ENCODE measurements around the gene ATOH7. TPM values are rescaled to one million over a fixed set of nuclear protein-coding genes. Genes with fewer than 3 reads are reported as not detected.

ATOH7 gene
- polyA plus RNA-seq, 1 of the 3 experiments (the other 2 are of a cell fraction) = 0.12 TPM

GRCh38 chr10:68184546-68184945, 47.4 kb downstream of the ATOH7 start:
- ChIA-PET POLR2A (no interaction called here), CTCF (interaction anchor here (0.5 to 1.9 kb wide), 3 partner anchors 8 to 785 kb away, joined by 3 to 5 read pairs (median 4); no protein-coding TSS in a partner anchor)
- Histone ChIP-seq H3K4me2 (no peak overlapping the region), H3K9me3 (no peaks in the 10 kb centered on the region), H4K20me1 (ENCODE audit: insufficient read depth) (no peaks in the 10 kb centered on the region), H3F3A (replicated peaks; ENCODE audit: insufficient read depth) (no peaks in the 10 kb centered on the region), H3K79me2 (ENCODE audit: insufficient read depth) (no peaks in the 10 kb centered on the region), H3K27me3 (ENCODE audit: insufficient read depth) (no peaks in the 10 kb centered on the region; the same call in 1 of the 2 replicates), H2AFZ (ENCODE audit: low read depth) (no peak overlapping the region), H3K27ac (ENCODE audit: low read depth in 2 of 2, low read length in 1 of 2) (no peak overlapping the region), H3K9me2 (no peaks in the 10 kb centered on the region), H3K36me3 (replicated peaks in 1 of 2; ENCODE audit: control insufficient read depth in 1 of 2, insufficient read depth in 2 of 2, low read length in 1 of 2) (no peaks in the 10 kb centered on the region), H3K4me1 (ENCODE audit: control insufficient read depth in 1 of 2, insufficient read depth in 2 of 2, low read depth in 1 of 2, low read length in 1 of 2) (no peaks in the 10 kb centered on the region), H3K9ac (no peak overlapping the region), H3K4me3 (ENCODE audit: low read depth in 2 of 2, low read length in 1 of 2) (no peak overlapping the region)
- no peak for TF ChIP-seq TEAD4 (IDR thresholded peaks at IDR 0.05; ENCODE audit: borderline replicate concordance, insufficient read depth)
- TF ChIP-seq MAX (IDR thresholded peaks at IDR 0.05; ENCODE audit: low read depth) = no peak
- TF ChIP-seq USF1 (IDR thresholded peaks at IDR 0.05; ENCODE audit: borderline replicate concordance, low read depth) = no peak
- TF ChIP-seq FOXJ3 (CRISPR knock-in tag; IDR thresholded peaks at IDR 0.05) = no peak
- TF ChIP-seq PBX3 (IDR thresholded peaks at IDR 0.05) = no peak
- TF ChIP-seq FOXM1 (IDR thresholded peaks at IDR 0.05; ENCODE audit: low read depth) = no peak
- TF ChIP-seq ZBTB33 (IDR thresholded peaks at IDR 0.05; ENCODE audit: borderline replicate concordance, low read depth) = no peak
- no peak for TF ChIP-seq YY1 (IDR thresholded peaks at IDR 0.05; ENCODE audit: low read depth)
- TF ChIP-seq GATA2 (CRISPR knock-in tag; IDR thresholded peaks at IDR 0.05) = no peak
- no peak for TF ChIP-seq MEF2A (IDR thresholded peaks at IDR 0.05; ENCODE audit: borderline replicate concordance, low read depth)
- TF ChIP-seq NRF1 (IDR thresholded peaks at IDR 0.05; ENCODE audit: low read depth, low read length) = no peak
- 74% methylated on average over 7 of the region's 7 CpGs for WGBS (ENCODE audit: low lambda C conversion rate)
- DNase-seq = no peak

Other genes starting within 250 kb of the ATOH7 start
- gene HERC4, start 156.8 kb downstream of the ATOH7 start, polyA plus RNA-seq (2012; rRNA removed) = 16.2 and 24.3 TPM in 2 replicates
- 0.43 and 0.73 TPM in 2 replicates for gene MYPN, start 122.6 kb downstream of the ATOH7 start, polyA plus RNA-seq (2012; rRNA removed)
- gene HNRNPH3, start 100.0 kb upstream of the ATOH7 start, polyA plus RNA-seq (2012; rRNA removed) = 58.4 and 73.0 TPM in 2 replicates
- gene PBLD, start 100.8 kb upstream of the ATOH7 start, polyA plus RNA-seq (2012; rRNA removed) = 0.94 and 1.4 TPM in 2 replicates
- gene RUFY2, start 175.2 kb upstream of the ATOH7 start, polyA plus RNA-seq (2012; rRNA removed) = 6.2 and 9.0 TPM in 2 replicates
- gene DNA2, start 239.9 kb upstream of the ATOH7 start, polyA plus RNA-seq (2012; rRNA removed) = 2.5 and 3.9 TPM in 2 replicates

Measured in SK-N-SH (cell line).